Psoas muscle (tissue), 8 donors: ENCODE data around the gene KICS2. TPM values are rescaled to one million over a fixed set of nuclear protein-coding genes. Genes with fewer than 3 reads are reported as not detected.

Experiments used
- ATAC-seq, 4 donors: fragments of 200-7000 bp; cut with Tn5 transposase; one replicate each; pipeline ENCODE4 v1.9.1; 2020; ENCODE audit warnings: moderate library complexity in 3 of 4, mild to moderate bottlenecking in 2 of 4
- DNase-seq, 2 donors: peaks; one replicate each; pipeline ENCODE4 v3.0.0-alpha.2; 2020
- H3K27ac ChIP-seq: fragments of 200-600 bp; one replicate; pipeline ENCODE4 v1.8.0; 2022
- H3K27me3 ChIP-seq, 3 donors: fragments of 200-600 bp in 1 of 3; one replicate each; pipeline versions ENCODE4 v1.6.1 to v1.8.0; 2013 to 2022; ENCODE audit warnings: low read length in 2 of 3, mild to moderate bottlenecking in 2 of 3, moderate library complexity in 1 of 3; ENCODE audit not compliant: insufficient read depth in 3 of 3
- H3K36me3 ChIP-seq, 2 donors: fragments of 200-600 bp in 1 of 2; one replicate each; pipeline versions ENCODE4 v1.6.1 to v1.8.0; 2013 to 2022; ENCODE audit warnings: low read depth in 1 of 2, mild to moderate bottlenecking in 1 of 2, moderate library complexity in 1 of 2; ENCODE audit not compliant: insufficient read depth in 1 of 2
- H3K4me1 ChIP-seq: fragments of 200-600 bp; one replicate; pipeline ENCODE4 v1.8.0; 2022
- H3K4me3 ChIP-seq: fragments of 200-600 bp; one replicate; pipeline ENCODE4 v1.8.0; 2022; ENCODE audit warnings: mild to moderate bottlenecking
- H3K9me3 ChIP-seq: fragments of 200-600 bp; one replicate; pipeline ENCODE4 v1.8.0; 2022
- WGBS, 3 donors: extraction: QIAGEN DNeasy Blood & Tissue Kit; methylation state at CpG; one replicate each; pipeline versions ENCODE4 v1.1.6 to v1.1.7; 2013; 5-methylcytosine and 5-hydroxymethylcytosine counted together
- intact Hi-C, 2 donors: fragments of 100-400 bp; cut with DNase I; formaldehyde crosslinking; loops; one replicate each; pipeline versions ENCODE4 v1.11.0 to v1.14.2; 2022
- polyA plus RNA-seq, 3 donors: library from polyadenylated mRNA; stranded (reverse); fragments of 200-250 nt; gene quantifications; one replicate each; pipeline ENCODE4 v1.2.3, GENCODE V29; 2013
- total RNA-seq, 4 donors: library from RNA; stranded (reverse); fragmentation: NEBNext Ultra II Directional in 2 of 4; extraction: Animal tissue kit (Norgen Biotek cat#: 25700) in 2 of 4; gene quantifications; one replicate each; pipeline versions ENCODE4 v1.2.1 to v1.2.4, GENCODE V29; 2021 to 2023
- TF ChIP-seq, protein P1 (sequence below): fragments of 200-600 bp; IDR thresholded peaks from one replicate; pipeline ENCODE4 v1.8.0; 2022; ENCODE audit warnings: antibody characterized with exemption
- donor health status: healthy with polysubstance abuse.
- donor health status: DM: no; HTN: no; CAD: no; lungs with moderate emphysema.
- donor health status: Bipolar disorder and iron deficiency.
- donor health status: healthy.
- donor health status: DM: yes; HTN: yes; CAD: no.
- donor health status: DM: no; HTN: no; CAD: no.
- donor health status: DM: no; HTN: no; CAD: no.
- donor health status: DM: yes; HTN: yes; CAD: no.

Gene KICS2
- total and polyA plus RNA-seq, 7 donors: 4.4 to 18.2 (median 8.5) TPM

DNA sequence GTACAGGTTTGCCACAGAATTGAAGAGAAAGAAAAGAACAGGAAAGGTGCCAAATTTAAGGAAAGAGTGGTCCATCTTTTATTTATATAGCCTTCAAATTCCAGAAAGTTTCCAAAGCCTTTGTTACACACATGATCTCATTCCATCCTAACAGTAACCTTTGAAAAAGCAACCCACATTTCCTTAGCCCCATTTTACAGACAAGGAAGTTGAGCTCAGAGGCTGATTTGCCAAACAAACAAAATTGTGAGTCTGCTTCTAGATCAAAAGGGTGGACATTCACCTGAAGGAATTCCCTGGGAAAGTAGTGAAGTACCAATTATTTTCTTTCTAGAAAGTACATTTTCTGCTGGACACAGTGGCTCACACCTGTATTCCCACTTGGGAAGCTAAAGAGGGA lies 32.0 kb downstream of the KICS2 start:
- ATAC-seq (no peak), DNase-seq (no peak)
- H3K9me3 ChIP-seq: no peaks in the 10 kb centered on the region
- intact Hi-C loops: no loop called here
- no peaks in the 10 kb centered on the region for H3K4me1 ChIP-seq
- no peak overlapping the region for H3K4me3 ChIP-seq
- TF ChIP-seq, protein P1, sequence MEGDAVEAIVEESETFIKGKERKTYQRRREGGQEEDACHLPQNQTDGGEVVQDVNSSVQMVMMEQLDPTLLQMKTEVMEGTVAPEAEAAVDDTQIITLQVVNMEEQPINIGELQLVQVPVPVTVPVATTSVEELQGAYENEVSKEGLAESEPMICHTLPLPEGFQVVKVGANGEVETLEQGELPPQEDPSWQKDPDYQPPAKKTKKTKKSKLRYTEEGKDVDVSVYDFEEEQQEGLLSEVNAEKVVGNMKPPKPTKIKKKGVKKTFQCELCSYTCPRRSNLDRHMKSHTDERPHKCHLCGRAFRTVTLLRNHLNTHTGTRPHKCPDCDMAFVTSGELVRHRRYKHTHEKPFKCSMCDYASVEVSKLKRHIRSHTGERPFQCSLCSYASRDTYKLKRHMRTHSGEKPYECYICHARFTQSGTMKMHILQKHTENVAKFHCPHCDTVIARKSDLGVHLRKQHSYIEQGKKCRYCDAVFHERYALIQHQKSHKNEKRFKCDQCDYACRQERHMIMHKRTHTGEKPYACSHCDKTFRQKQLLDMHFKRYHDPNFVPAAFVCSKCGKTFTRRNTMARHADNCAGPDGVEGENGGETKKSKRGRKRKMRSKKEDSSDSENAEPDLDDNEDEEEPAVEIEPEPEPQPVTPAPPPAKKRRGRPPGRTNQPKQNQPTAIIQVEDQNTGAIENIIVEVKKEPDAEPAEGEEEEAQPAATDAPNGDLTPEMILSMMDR: no peak
- H3K27me3 ChIP-seq: no peaks in the 10 kb centered on the region
- no peak overlapping the region for H3K27ac ChIP-seq
- peaks cover 2 to 20% of the 10 kb centered on the region in 2 donors for H3K36me3 ChIP-seq

DNA sequence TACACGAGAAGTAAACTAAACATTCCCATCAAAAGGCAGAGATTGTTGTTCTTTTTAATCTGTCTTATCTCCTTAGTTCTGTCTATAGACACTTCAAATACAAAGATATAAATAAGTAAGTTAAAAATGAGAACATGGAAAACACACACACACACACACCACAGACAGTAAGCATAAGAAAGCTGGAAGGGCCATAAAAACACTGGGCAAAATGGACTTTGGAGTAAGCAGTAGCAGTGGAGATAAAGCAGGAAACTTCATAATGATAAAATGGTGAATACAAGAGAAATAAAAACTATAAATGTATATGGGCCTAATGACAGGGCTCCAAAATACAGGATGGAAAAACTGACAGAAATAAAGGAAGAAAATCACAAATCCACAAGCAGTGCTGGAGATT lies 32.6 kb downstream of the KICS2 start:
- Histone ChIP-seq H3K36me3 (peaks cover 2 to 15% of the 10 kb centered on the region in 2 donors), H3K27ac (no peak overlapping the region), H3K4me1 (no peaks in the 10 kb centered on the region), H3K27me3 (no peaks in the 10 kb centered on the region), H3K4me3 (no peak overlapping the region), H3K9me3 (no peaks in the 10 kb centered on the region)
- ATAC-seq: no peak
- WGBS, 3 donors: 92 to 98% (median 95%) methylated on average over 1 of the region's 1 CpG
- no peak for DNase-seq
- intact Hi-C loops: no loop called here
- TF ChIP-seq, protein P1: no peak

DNA sequence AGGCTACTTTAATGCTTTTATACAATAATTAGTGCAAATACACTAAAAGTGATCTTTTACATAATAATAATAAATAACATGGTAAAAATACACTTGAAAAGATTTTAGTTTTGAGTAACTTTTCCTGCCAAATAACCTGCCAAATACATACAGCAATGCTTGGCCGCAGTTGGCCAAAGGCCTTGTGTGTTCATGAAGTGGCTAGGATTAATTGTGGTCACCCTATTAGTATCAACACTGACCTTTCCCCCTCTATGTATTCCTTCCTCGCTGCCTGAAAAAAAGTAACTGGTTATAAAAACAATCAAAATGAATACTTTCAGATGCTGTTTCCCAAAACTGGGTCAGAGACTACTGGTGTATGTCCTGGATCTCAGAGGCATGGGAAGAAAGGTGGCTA lies 34.3 kb downstream of the KICS2 start:
- TF ChIP-seq, protein P1: no peak
- Histone ChIP-seq H3K4me1 (no peaks in the 10 kb centered on the region), H3K36me3 (no peaks in the 10 kb centered on the region), H3K9me3 (no peaks in the 10 kb centered on the region), H3K27me3 (no peaks in the 10 kb centered on the region), H3K4me3 (no peak overlapping the region), H3K27ac (no peak overlapping the region)
- intact Hi-C loops: no loop called here
- DNase-seq (no peak), ATAC-seq (no peak)
- 79 to 91% (median 82%) methylated on average over 2 of the region's 2 CpGs for WGBS, 3 donors

DNA sequence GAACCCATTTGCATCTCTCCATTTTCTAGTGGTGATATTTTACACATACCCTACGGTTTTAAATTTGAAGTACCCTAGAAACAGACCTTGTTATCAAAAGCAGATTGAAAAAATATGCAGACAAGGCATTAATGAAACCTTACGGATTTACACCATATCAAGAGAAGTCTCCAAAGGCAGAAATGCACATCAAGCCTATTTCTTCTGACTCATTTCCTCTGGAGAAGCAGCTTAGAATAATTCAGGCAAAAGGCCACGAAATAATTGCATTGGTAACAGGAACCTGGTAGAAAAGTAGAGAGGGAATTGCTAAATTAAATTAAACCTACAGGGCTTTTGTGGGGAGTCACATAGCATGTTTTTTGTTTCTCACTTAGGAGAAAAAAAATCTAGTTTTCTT lies 34.7 kb downstream of the KICS2 start:
- DNase-seq (no peak), ATAC-seq (no peak)
- no peaks in the 10 kb centered on the region for H3K27me3 ChIP-seq
- WGBS, 3 donors: 72 to 73% (median 72%) methylated on average over 3 of the region's 3 CpGs
- H3K27ac ChIP-seq: no peak overlapping the region
- H3K9me3 ChIP-seq: no peaks in the 10 kb centered on the region
- no peak overlapping the region for H3K4me3 ChIP-seq
- intact Hi-C loops: no loop called here
- no peaks in the 10 kb centered on the region for H3K36me3 ChIP-seq
- H3K4me1 ChIP-seq: no peaks in the 10 kb centered on the region
- TF ChIP-seq, protein P1: no peak

DNA sequence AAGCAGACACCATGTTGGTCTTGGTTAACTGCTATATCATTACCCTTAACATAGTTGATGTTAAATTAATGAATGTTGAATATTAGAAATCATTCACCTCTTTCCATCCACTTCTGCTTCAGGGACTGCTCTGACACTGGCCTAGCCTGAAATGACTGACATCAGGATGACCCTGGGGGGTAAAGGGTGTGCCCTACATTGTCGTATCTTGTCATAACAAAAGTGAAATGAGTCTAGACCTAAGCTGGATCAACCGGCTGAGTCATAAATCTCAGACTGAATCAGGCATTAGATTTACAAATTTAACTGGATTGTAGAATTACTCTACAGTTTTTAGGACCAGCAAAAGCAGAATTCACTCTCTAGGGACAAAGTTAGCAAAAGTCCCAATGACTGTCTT lies 35.3 kb downstream of the KICS2 start:
- intact Hi-C loops: no loop called here
- Histone ChIP-seq H3K36me3 (no peaks in the 10 kb centered on the region), H3K4me1 (peaks cover 5% of the 10 kb centered on the region), H3K4me3 (no peak overlapping the region), H3K9me3 (no peaks in the 10 kb centered on the region), H3K27ac (no peak overlapping the region), H3K27me3 (no peaks in the 10 kb centered on the region)
- TF ChIP-seq, protein P1: no peak
- ATAC-seq (no peak), DNase-seq (no peak)
- 87 to 92% (median 88%) methylated on average over 2 of the region's 2 CpGs for WGBS, 3 donors
